Osteoblast (primary cell): ENCODE measurements around the gene STUB1. TPM values are rescaled to one million over a fixed set of nuclear protein-coding genes. Genes with fewer than 3 reads are reported as not detected.

Experiments used
- DNase-seq: peaks from one replicate; pipeline ENCODE4 v3.0.0; 2011; ENCODE audit warnings: low spot score, mixed read lengths; ENCODE audit not compliant: insufficient read length; ENCODE audit errors: missing footprints
- H2AFZ ChIP-seq: 2 replicates; pipeline ENCODE4 v1.6.0; 2011; ENCODE audit warnings: mild to moderate bottlenecking, low read length
- H3K27ac ChIP-seq: 2 replicates; pipeline ENCODE4 v1.5.1; 2011; ENCODE audit warnings: mild to moderate bottlenecking, low read depth, low read length, moderate library complexity
- H3K27me3 ChIP-seq: 2 replicates; pipeline ENCODE4 v1.6.0; 2012; ENCODE audit warnings: mild to moderate bottlenecking, control low read depth, inconsistent platforms, low read length, moderate library complexity; ENCODE audit not compliant: insufficient read depth
- H3K36me3 ChIP-seq: 2 replicates; pipeline ENCODE4 v1.5.1; 2011; ENCODE audit warnings: mild to moderate bottlenecking, low read length, control low read depth, moderate library complexity; ENCODE audit not compliant: insufficient read depth
- H3K4me1 ChIP-seq: 2 replicates; pipeline ENCODE4 v1.5.1; 2011; ENCODE audit warnings: mild to moderate bottlenecking, low read length, control low read depth, moderate library complexity; ENCODE audit not compliant: insufficient read depth
- H3K4me2 ChIP-seq: 2 replicates; pipeline ENCODE4 v1.6.0; 2011; ENCODE audit warnings: mild to moderate bottlenecking, low read length; ENCODE audit not compliant: insufficient read depth
- H3K4me3 ChIP-seq: fragments of 200-600 bp; sonication (generic); 3 replicates; pipeline ENCODE4 v1.5.1; 2012; ENCODE audit warnings: mild to moderate bottlenecking, low read length, inconsistent platforms; ENCODE audit not compliant: insufficient read depth
- H3K79me2 ChIP-seq: 2 replicates; pipeline ENCODE4 v1.6.0; 2012; ENCODE audit warnings: mild to moderate bottlenecking, low read length, control low read depth, inconsistent platforms; ENCODE audit not compliant: insufficient read depth
- H3K9me3 ChIP-seq: 2 replicates; pipeline ENCODE4 v1.5.1; 2011; ENCODE audit warnings: low read depth, low read length, control low read depth
- H4K20me1 ChIP-seq: 2 replicates; pipeline ENCODE4 v1.6.0; 2012; ENCODE audit warnings: mild to moderate bottlenecking, low read length, control low read depth; ENCODE audit not compliant: insufficient read depth
- CTCF ChIP-seq: IDR thresholded peaks from 2 replicates; pipeline ENCODE4 v1.5.1; 2011; ENCODE audit warnings: mild to moderate bottlenecking, low read depth, low read length, moderate library complexity; ENCODE audit errors: extremely low read depth
- total RNA-seq: library from RNA; depleted of rRNA; stranded (reverse); fragments of >200 nt; gene quantifications from 2 replicates; pipeline ENCODE4 v1.2.3, GENCODE V29; 2012

Gene STUB1
- total RNA-seq, 1 donor, result 102 TPM

- Histone ChIP-seq H3K4me2 (peak overlapping the region; percentile 80), H3K36me3 (no peaks in the 10 kb centered on the region), H2AFZ (no peak overlapping the region), H3K9me3 (no peaks in the 10 kb centered on the region), H3K4me3 (no peak overlapping the region), H3K4me1 (peaks cover 23% of the 10 kb centered on the region), H4K20me1 (peaks cover 7% of the 10 kb centered on the region), H3K27me3 (no peaks in the 10 kb centered on the region), H3K27ac (no peak overlapping the region), H3K79me2 (peaks cover 6% of the 10 kb centered on the region)
- no peak for DNase-seq
- no peak for TF ChIP-seq CTCF
Observed at GRCh38 chr16:716768-717325, 36.6 kb downstream of the STUB1 start.

- Histone ChIP-seq H3K4me2 (no peak overlapping the region), H3K27ac (no peak overlapping the region), H3K27me3 (no peaks in the 10 kb centered on the region), H3K4me1 (peaks cover 23% of the 10 kb centered on the region), H2AFZ (no peak overlapping the region), H4K20me1 (peaks cover 8% of the 10 kb centered on the region), H3K79me2 (peaks cover 6% of the 10 kb centered on the region), H3K4me3 (no peak overlapping the region), H3K9me3 (no peaks in the 10 kb centered on the region), H3K36me3 (no peaks in the 10 kb centered on the region)
- TF ChIP-seq CTCF, result no peak
- DNase-seq, result no peak
Observed at GRCh38 chr16:717450-718245, 37.4 kb downstream of the STUB1 start.

- H3K4me1 ChIP-seq, result peaks cover 23% of the 10 kb centered on the region
- H3K36me3 ChIP-seq, result no peaks in the 10 kb centered on the region
- TF ChIP-seq CTCF, result no peak
Observed at GRCh38 chr16:718389-718788, 38.2 kb downstream of the STUB1 start.

GRCh38 chr16:718922-719321, 38.7 kb downstream of the STUB1 start:
- peaks cover 12% of the 10 kb centered on the region for H4K20me1 ChIP-seq
- H3K4me2 ChIP-seq, result no peak overlapping the region
- H3K27ac ChIP-seq, result no peak overlapping the region
- no peaks in the 10 kb centered on the region for H3K27me3 ChIP-seq
- H2AFZ ChIP-seq, result no peak overlapping the region
- no peak for TF ChIP-seq CTCF
- H3K4me1 ChIP-seq, result peaks cover 23% of the 10 kb centered on the region
- H3K9me3 ChIP-seq, result no peaks in the 10 kb centered on the region
- no peak for DNase-seq
- H3K79me2 ChIP-seq, result peaks cover 6% of the 10 kb centered on the region
- no peaks in the 10 kb centered on the region for H3K36me3 ChIP-seq
- no peak overlapping the region for H3K4me3 ChIP-seq

More at GRCh38 chr16:718389-718788, 38.2 kb downstream of the STUB1 start:
- H3K4me3 ChIP-seq, result no peak overlapping the region
- no peak overlapping the region for H3K27ac ChIP-seq
- H3K27me3 ChIP-seq, result no peaks in the 10 kb centered on the region
- H3K9me3 ChIP-seq, result no peaks in the 10 kb centered on the region
- DNase-seq, result no peak
- no peak overlapping the region for H2AFZ ChIP-seq
- peaks cover 6% of the 10 kb centered on the region for H3K79me2 ChIP-seq
- no peak overlapping the region for H3K4me2 ChIP-seq
- peaks cover 9% of the 10 kb centered on the region for H4K20me1 ChIP-seq
